NB4 (cell line): Measurements from ENCODE around the gene SLCO2A1.

ENCODE experiments used
- DNase-seq: peaks from one replicate; pipeline ENCODE4 v3.0.0; 2010; ENCODE audit warnings: low read depth
- H3K4me3 ChIP-seq: one replicate; pipeline ENCODE4 v1.5.1; 2011; ENCODE audit warnings: mild to moderate bottlenecking, low read depth, low read length, moderate library complexity
- CTCF ChIP-seq: IDR thresholded peaks from one replicate; pipeline ENCODE4 v1.5.1; 2012; ENCODE audit warnings: low read depth, low read length
- MYC ChIP-seq: IDR thresholded peaks from 2 replicates; pipeline ENCODE4 v1.6.1; 2011; ENCODE audit warnings: low read depth, low read length
- POLR2A ChIP-seq: IDR thresholded peaks from 2 replicates; pipeline ENCODE4 v1.6.1; 2011; ENCODE audit warnings: mild to moderate bottlenecking; ENCODE audit not compliant: insufficient read length; ENCODE audit errors: extremely low read depth
- TF ChIP-seq, protein P1 (sequence below): IDR thresholded peaks from 2 replicates; pipeline ENCODE4 v1.6.1; 2011; ENCODE audit warnings: low read depth, low read length

SLCO2A1 gene

GRCh38 chr3:134009345-134010000 lies 20.3 kb downstream of the SLCO2A1 start:
- TF ChIP-seq CTCF (no peak), POLR2A (no peak), MYC (no peak)
- TF ChIP-seq, protein P1, sequence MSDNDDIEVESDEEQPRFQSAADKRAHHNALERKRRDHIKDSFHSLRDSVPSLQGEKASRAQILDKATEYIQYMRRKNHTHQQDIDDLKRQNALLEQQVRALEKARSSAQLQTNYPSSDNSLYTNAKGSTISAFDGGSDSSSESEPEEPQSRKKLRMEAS = no peak
- no peak for DNase-seq
- no peak overlapping the region for H3K4me3 ChIP-seq

DNA sequence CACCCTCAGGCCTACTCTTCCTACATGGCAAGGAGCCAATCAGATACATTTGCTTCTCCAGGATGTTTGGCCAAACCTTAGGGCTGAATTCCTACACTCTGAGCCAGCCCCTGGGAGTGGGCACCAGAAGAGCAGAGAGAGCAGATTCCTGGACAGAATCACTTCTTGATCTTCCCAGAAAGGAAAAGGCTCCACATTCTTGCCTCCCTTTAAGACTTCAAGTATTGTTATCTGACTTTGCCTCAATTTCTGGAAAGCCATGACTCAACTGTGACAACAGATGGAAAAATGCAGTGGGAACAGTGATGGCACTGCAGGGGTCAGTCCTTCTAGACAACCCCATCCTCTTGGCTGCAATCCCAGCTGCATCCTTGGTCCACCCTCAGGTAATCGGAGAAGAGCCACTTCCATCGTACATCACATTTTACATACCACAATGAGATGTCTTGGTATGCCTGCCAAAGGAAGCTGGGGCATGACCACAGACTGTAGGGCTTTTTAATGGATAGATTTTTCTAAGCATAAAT lies 21.0 kb downstream of the SLCO2A1 start:
- TF ChIP-seq, protein P1 = no peak
- TF ChIP-seq POLR2A (no peak), CTCF (no peak)
- no peak for DNase-seq
- no peak overlapping the region for H3K4me3 ChIP-seq

GRCh38 chr3:134007819-134008218 lies 21.9 kb downstream of the SLCO2A1 start:
- no peak for TF ChIP-seq POLR2A
- TF ChIP-seq, protein P1 = no peak
- TF ChIP-seq MYC = no peak
- no peak for TF ChIP-seq CTCF
- DNase-seq = no peak
- H3K4me3 ChIP-seq = no peak overlapping the region

DNA sequence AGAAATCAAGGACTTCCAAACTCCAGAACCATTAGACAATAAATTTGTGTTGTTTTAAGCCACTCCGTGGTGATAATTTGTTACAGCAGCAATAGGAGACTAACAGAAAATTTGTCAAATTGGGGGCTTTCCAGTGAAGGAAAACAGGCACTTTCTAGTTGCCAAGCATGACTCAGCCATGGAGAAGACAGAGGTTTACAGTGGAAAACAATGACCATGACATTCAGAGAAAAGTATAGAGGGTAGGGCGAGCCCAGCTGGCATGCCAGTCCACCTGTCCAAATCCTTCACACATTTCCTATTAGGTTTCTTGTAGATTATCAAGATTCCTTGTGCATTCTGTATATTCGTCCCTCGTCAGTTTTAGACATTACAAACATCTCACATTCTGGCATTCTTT lies 24.9 kb downstream of the SLCO2A1 start:
- H3K4me3 ChIP-seq = no peak overlapping the region
- TF ChIP-seq, protein P1 = no peak
- no peak for TF ChIP-seq MYC
- no peak for TF ChIP-seq CTCF
- TF ChIP-seq POLR2A = no peak
- DNase-seq = no peak

DNA sequence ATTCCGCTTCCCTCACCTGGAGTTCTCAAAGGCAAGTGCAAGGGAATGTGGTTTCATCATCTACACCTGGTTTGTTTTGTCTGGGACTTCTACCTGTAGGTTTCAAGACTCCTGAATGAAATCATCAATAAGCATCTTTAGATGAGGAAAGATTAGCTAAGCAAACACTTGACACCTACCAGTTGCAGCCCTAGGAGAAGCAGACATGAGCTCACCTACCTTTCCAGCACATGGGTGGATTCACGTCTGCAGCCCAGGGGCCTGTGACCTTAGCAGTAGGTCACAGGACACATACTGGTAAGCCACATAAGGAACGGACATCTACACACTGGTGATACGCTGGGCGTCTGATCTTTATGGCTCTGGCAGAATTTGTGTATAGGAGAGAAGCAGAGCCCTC lies 26.7 kb downstream of the SLCO2A1 start:
- no peak overlapping the region for H3K4me3 ChIP-seq
- no peak for DNase-seq
- TF ChIP-seq CTCF = no peak
- TF ChIP-seq, protein P1 = no peak

GRCh38 chr3:134002306-134002705 lies 27.4 kb downstream of the SLCO2A1 start:
- DNase-seq = no peak
- no peak overlapping the region for H3K4me3 ChIP-seq
- TF ChIP-seq CTCF (no peak), MYC (no peak), POLR2A (no peak)
- TF ChIP-seq, protein P1 = no peak
